Activated naive CD4-positive, alpha-beta T cell treated with anti-CD3 and anti-CD28 coated beads for 36 hours (primary cell): ENCODE measurements around the gene ANXA6. TPM values are rescaled to one million over a fixed set of nuclear protein-coding genes. Genes with fewer than 3 reads are reported as not detected.

ENCODE experiments used
- CTCF ChIA-PET: fragments of 350-600 bp; sonication (Branson Sonifier 250); formaldehyde crosslinking; loops from one replicate; lab custom pipeline; 2021; ENCODE audit warnings: antibody characterized with exemption; lab: Charles Lee
- DNase-seq: peaks from one replicate; pipeline ENCODE4 v3.0.0-alpha.2; 2020
- H3K27ac Mint-ChIP-seq: one replicate; pipeline ENCODE4 v1.8.0; 2021; ENCODE audit warnings: mild to moderate bottlenecking, mixed read lengths
- H3K27me3 Mint-ChIP-seq: one replicate; pipeline ENCODE4 v1.8.0; 2021; ENCODE audit warnings: low read depth, mixed read lengths
- H3K36me3 Mint-ChIP-seq: one replicate; pipeline ENCODE4 v1.8.0; 2021; ENCODE audit warnings: low read depth, mixed read lengths
- H3K4me1 Mint-ChIP-seq: one replicate; pipeline ENCODE4 v1.8.0; 2021; ENCODE audit warnings: low read depth, mixed read lengths
- H3K4me3 Mint-ChIP-seq: one replicate; pipeline ENCODE4 v1.8.0; 2021; ENCODE audit warnings: mild to moderate bottlenecking, moderate library complexity, mixed read lengths
- H3K9me3 Mint-ChIP-seq: one replicate; pipeline ENCODE4 v1.8.0; 2021; ENCODE audit warnings: mixed read lengths
- intact Hi-C: fragments of 100-400 bp; cut with micrococcal nuclease; formaldehyde crosslinking; loops from one replicate; pipeline ENCODE4 v1.15.1; 2023
- total RNA-seq, 2 experiments: library from RNA; stranded (reverse); gene quantifications; one replicate each; pipeline ENCODE4 v1.2.3, GENCODE V29; 2021

The ANXA6 gene
- total RNA-seq, 2 experiments from 2014 or later, result 272 to 284 TPM

- Mint-ChIP-seq H3K36me3 (peaks cover 52% of the 10 kb centered on the region), H3K27ac (peak overlapping the region; percentile 10), H3K4me1 (peaks cover 57% of the 10 kb centered on the region), H3K9me3 (peaks cover 16% of the 10 kb centered on the region), H3K4me3 (no peak overlapping the region), H3K27me3 (no peaks in the 10 kb centered on the region)
- DNase-seq, result no peak
- CTCF ChIA-PET, result interaction anchor here (0.7 to 1.1 kb wide), 5 partner anchors 27 to 543 kb away, joined by 3 to 5 read pairs (median 4); partner anchors contain the start of gene GPX3
- intact Hi-C loops, result no loop called here
Observed at GRCh38 chr5:151191661-151192060, 34.1 kb upstream of the ANXA6 start.

- intact Hi-C loops, result no loop called here
- peaks cover 39% of the 10 kb centered on the region for H3K4me1 Mint-ChIP-seq
- CTCF ChIA-PET, result interaction anchor here (0.7 to 1.2 kb wide), 2 partner anchors 20 to 463 kb away, joined by 3 read pairs; no protein-coding TSS in a partner anchor
- no peak for DNase-seq
- no peak overlapping the region for H3K4me3 Mint-ChIP-seq
- peaks cover 42% of the 10 kb centered on the region for H3K36me3 Mint-ChIP-seq
- H3K27ac Mint-ChIP-seq, result no peak overlapping the region
- peaks cover 16% of the 10 kb centered on the region for H3K9me3 Mint-ChIP-seq
- no peaks in the 10 kb centered on the region for H3K27me3 Mint-ChIP-seq
Observed at GRCh38 chr5:151189151-151189550, 31.6 kb upstream of the ANXA6 start.

- Mint-ChIP-seq H3K4me1 (peaks cover 27% of the 10 kb centered on the region), H3K9me3 (peaks cover 10% of the 10 kb centered on the region), H3K27ac (no peak overlapping the region), H3K4me3 (no peak overlapping the region), H3K27me3 (no peaks in the 10 kb centered on the region), H3K36me3 (peaks cover 31% of the 10 kb centered on the region)
- CTCF ChIA-PET, result interaction anchor here (1.1 kb wide), 1 partner anchor 61 kb away, joined by 4 read pairs; no protein-coding TSS in a partner anchor
- intact Hi-C loops, result no loop called here
- DNase-seq, result no peak
Observed at GRCh38 chr5:151186538-151186937, 29.0 kb upstream of the ANXA6 start.

- intact Hi-C loops, result no loop called here
- Mint-ChIP-seq H3K9me3 (peaks cover 6% of the 10 kb centered on the region), H3K36me3 (peaks cover 26% of the 10 kb centered on the region), H3K4me1 (peaks cover 22% of the 10 kb centered on the region), H3K27ac (no peak overlapping the region), H3K4me3 (no peak overlapping the region), H3K27me3 (no peaks in the 10 kb centered on the region)
- CTCF ChIA-PET, result no interaction called here
- no peak for DNase-seq
Observed at GRCh38 chr5:151186052-151186451, 28.5 kb upstream of the ANXA6 start.

- no peak overlapping the region for H3K27ac Mint-ChIP-seq
Observed at GRCh38 chr5:151184316-151185042, 26.9 kb upstream of the ANXA6 start.

GRCh38 chr5:151183456-151184245 is 26.1 kb upstream of the ANXA6 start:
- Mint-ChIP-seq H3K36me3 (peaks cover 9% of the 10 kb centered on the region), H3K9me3 (no peaks in the 10 kb centered on the region), H3K4me1 (peaks cover 11% of the 10 kb centered on the region), H3K4me3 (no peak overlapping the region), H3K27me3 (no peaks in the 10 kb centered on the region), H3K27ac (no peak overlapping the region)
- no peak for DNase-seq
- CTCF ChIA-PET, result interaction anchor here (0.8 to 3.0 kb wide), 5 partner anchors 16 to 113 kb away, joined by 3 to 11 read pairs (median 3); no protein-coding TSS in a partner anchor
- intact Hi-C loops, result no loop called here

More at GRCh38 chr5:151184316-151185042, 26.9 kb upstream of the ANXA6 start:
- Mint-ChIP-seq H3K9me3 (peaks cover 3% of the 10 kb centered on the region), H3K4me3 (no peak overlapping the region), H3K27me3 (no peaks in the 10 kb centered on the region), H3K4me1 (peaks cover 14% of the 10 kb centered on the region), H3K36me3 (peaks cover 15% of the 10 kb centered on the region)
- no peak for DNase-seq
- intact Hi-C loops, result no loop called here
- CTCF ChIA-PET, result interaction anchor here (0.6 to 3.0 kb wide), 5 partner anchors 19 to 713 kb away, joined by 3 to 11 read pairs (median 3); no protein-coding TSS in a partner anchor

- CTCF ChIA-PET, result interaction anchor here (1.7 to 3.0 kb wide), 2 partner anchors 18 to 114 kb away, joined by 3 to 11 read pairs; no protein-coding TSS in a partner anchor
- intact Hi-C loops, result no loop called here
- Mint-ChIP-seq H3K4me1 (peaks cover 11% of the 10 kb centered on the region), H3K9me3 (no peaks in the 10 kb centered on the region), H3K27me3 (no peaks in the 10 kb centered on the region), H3K36me3 (peaks cover 9% of the 10 kb centered on the region), H3K4me3 (no peak overlapping the region), H3K27ac (no peak overlapping the region)
- DNase-seq, result no peak
Observed at GRCh38 chr5:151182976-151183375, 25.4 kb upstream of the ANXA6 start.

- CTCF ChIA-PET, result interaction anchor here (1.4 to 3.0 kb wide), 2 partner anchors 17 to 67 kb away, joined by 5 to 11 read pairs; no protein-coding TSS in a partner anchor
- Mint-ChIP-seq H3K9me3 (no peaks in the 10 kb centered on the region), H3K36me3 (peaks cover 9% of the 10 kb centered on the region), H3K27ac (peak overlapping the region; percentile 43), H3K4me1 (peaks cover 11% of the 10 kb centered on the region), H3K27me3 (no peaks in the 10 kb centered on the region), H3K4me3 (no peak overlapping the region)
- intact Hi-C loops, result no loop called here
- DNase-seq, result no peak
Observed at GRCh38 chr5:151182524-151182900, 24.9 kb upstream of the ANXA6 start.

- Mint-ChIP-seq H3K36me3 (peaks cover 6% of the 10 kb centered on the region), H3K4me3 (no peak overlapping the region), H3K4me1 (peaks cover 16% of the 10 kb centered on the region), H3K27me3 (no peaks in the 10 kb centered on the region), H3K27ac (peak overlapping the region; percentile 47), H3K9me3 (no peaks in the 10 kb centered on the region)
- CTCF ChIA-PET, result interaction anchor here (1.4 kb wide), 2 partner anchors 17 to 67 kb away, joined by 4 to 5 read pairs; no protein-coding TSS in a partner anchor
- intact Hi-C loops, result no loop called here
- no peak for DNase-seq
Observed at GRCh38 chr5:151181818-151182523, 24.4 kb upstream of the ANXA6 start.

GRCh38 chr5:151180291-151180690 is 22.7 kb upstream of the ANXA6 start:
- Mint-ChIP-seq H3K4me3 (no peak overlapping the region), H3K9me3 (no peaks in the 10 kb centered on the region), H3K36me3 (peaks cover 4% of the 10 kb centered on the region), H3K27ac (no peak overlapping the region), H3K4me1 (peaks cover 14% of the 10 kb centered on the region), H3K27me3 (no peaks in the 10 kb centered on the region)
- CTCF ChIA-PET, result interaction anchor here (0.9 to 1.4 kb wide), 2 partner anchors 15 to 43 kb away, joined by 3 to 4 read pairs; partner anchors contain the start of gene CCDC69
- intact Hi-C loops, result no loop called here
- DNase-seq, result no peak

GRCh38 chr5:151179489-151179840 is 21.9 kb upstream of the ANXA6 start:
- Mint-ChIP-seq H3K4me3 (no peak overlapping the region), H3K36me3 (peaks cover 4% of the 10 kb centered on the region), H3K27ac (no peak overlapping the region), H3K27me3 (no peaks in the 10 kb centered on the region), H3K4me1 (peaks cover 14% of the 10 kb centered on the region), H3K9me3 (no peaks in the 10 kb centered on the region)
- no peak for DNase-seq
- intact Hi-C loops, result no loop called here
- CTCF ChIA-PET, result interaction anchor here (0.9 to 1.4 kb wide), 2 partner anchors 14 to 44 kb away, joined by 3 to 4 read pairs; partner anchors contain the start of gene CCDC69
